ENCODE data around the gene MAP3K19.
A peak's percentile ranks its signal among the peaks of the same experiment; 100 is the strongest.

MAP3K19 gene

DNA sequence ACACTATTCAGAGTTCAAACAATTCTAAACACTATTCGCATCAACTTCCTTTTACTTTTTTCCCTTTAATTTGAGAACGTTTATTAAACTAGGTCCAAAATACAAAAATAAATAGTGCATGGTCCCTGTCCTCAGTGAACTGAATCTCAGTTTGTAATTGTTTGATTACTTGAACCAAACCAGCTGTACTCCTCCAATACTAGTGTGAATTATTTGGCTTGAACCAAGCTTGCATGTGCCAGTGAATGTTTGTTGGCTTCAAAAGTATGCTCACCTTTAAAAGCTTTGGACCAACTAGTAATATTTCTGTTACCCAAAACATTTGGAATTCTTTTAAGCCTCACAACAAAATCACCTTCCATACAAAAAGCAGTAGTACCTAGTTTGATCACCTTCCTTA is 113.1 kb downstream of the MAP3K19 start:
- Histone ChIP-seq H3K9me3 (ENCODE audit: control insufficient read depth, low read length) (no peaks in the 10 kb centered on the region), H3K36me3 (ENCODE audit: control insufficient read depth, insufficient read depth, low read length) (no peaks in the 10 kb centered on the region), H2AFZ (no peak overlapping the region), H3K9ac (no peak overlapping the region), H3K4me3 (ENCODE audit: low read depth, low read length) (peak overlapping the region; percentile 5), H3K79me2 (peaks cover 26% of the 10 kb centered on the region), H3K27ac (no peak overlapping the region), H3K4me1 (peaks cover 19% of the 10 kb centered on the region), H3K27me3 (ENCODE audit: control insufficient read depth, insufficient read depth, low read length) (no peaks in the 10 kb centered on the region), H3K4me2 (ENCODE audit: low read length) (peak overlapping the region; percentile 16)
- TF ChIP-seq, protein P1, sequence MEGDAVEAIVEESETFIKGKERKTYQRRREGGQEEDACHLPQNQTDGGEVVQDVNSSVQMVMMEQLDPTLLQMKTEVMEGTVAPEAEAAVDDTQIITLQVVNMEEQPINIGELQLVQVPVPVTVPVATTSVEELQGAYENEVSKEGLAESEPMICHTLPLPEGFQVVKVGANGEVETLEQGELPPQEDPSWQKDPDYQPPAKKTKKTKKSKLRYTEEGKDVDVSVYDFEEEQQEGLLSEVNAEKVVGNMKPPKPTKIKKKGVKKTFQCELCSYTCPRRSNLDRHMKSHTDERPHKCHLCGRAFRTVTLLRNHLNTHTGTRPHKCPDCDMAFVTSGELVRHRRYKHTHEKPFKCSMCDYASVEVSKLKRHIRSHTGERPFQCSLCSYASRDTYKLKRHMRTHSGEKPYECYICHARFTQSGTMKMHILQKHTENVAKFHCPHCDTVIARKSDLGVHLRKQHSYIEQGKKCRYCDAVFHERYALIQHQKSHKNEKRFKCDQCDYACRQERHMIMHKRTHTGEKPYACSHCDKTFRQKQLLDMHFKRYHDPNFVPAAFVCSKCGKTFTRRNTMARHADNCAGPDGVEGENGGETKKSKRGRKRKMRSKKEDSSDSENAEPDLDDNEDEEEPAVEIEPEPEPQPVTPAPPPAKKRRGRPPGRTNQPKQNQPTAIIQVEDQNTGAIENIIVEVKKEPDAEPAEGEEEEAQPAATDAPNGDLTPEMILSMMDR (IDR thresholded peaks at IDR 0.05), result no peak

- Histone ChIP-seq H3K27ac (no peak overlapping the region), H3K27me3 (ENCODE audit: control insufficient read depth, insufficient read depth, low read length) (no peaks in the 10 kb centered on the region), H3K4me2 (ENCODE audit: low read length) (no peak overlapping the region), H3K4me3 (ENCODE audit: low read depth, low read length) (peak overlapping the region; percentile 18), H3K79me2 (peaks cover 28% of the 10 kb centered on the region), H3K36me3 (ENCODE audit: control insufficient read depth, insufficient read depth, low read length) (no peaks in the 10 kb centered on the region), H2AFZ (no peak overlapping the region), H3K4me1 (peaks cover 19% of the 10 kb centered on the region), H3K9me3 (ENCODE audit: control insufficient read depth, low read length) (no peaks in the 10 kb centered on the region), H3K9ac (no peak overlapping the region)
- TF ChIP-seq, protein P1 (IDR thresholded peaks at IDR 0.05), result no peak
Observed at GRCh38 chr2:134933732-134934131, 113.5 kb downstream of the MAP3K19 start.

DNA sequence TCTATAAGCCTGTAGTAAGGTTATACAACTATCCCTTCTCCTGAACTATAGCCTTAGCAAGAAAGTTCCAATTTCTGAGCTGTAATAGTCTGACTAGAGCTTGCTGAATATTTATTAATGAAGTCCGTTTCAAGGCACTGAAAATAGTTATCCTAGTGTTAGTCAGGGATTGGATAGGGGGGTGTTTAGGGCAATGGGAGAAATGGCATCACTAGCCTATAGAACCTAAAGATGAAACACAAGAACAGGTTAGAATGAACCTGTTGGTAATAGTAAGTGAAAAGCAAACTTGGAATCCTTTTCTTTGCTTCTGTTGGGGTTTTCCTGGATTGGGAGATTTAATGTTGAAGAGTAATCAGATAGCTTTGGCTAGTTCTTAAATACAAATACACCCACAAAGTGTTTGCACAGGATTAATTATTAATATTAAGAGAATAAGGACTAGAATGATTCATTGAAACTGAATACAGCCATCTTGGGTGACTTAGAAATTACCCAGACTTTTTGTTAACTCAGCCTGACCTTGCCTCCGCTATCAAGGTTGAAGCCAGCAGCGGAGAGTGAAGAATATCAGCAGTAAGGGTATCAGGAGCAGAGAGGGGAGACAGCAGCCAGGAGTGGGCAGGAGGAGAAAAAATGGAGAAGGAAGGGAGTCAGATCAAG is 114.3 kb downstream of the MAP3K19 start:
- H3K27ac ChIP-seq, result no peak overlapping the region
- H3K9ac ChIP-seq, result no peak overlapping the region
- no peaks in the 10 kb centered on the region for H3K27me3 ChIP-seq (ENCODE audit: control insufficient read depth, insufficient read depth, low read length)
- H2AFZ ChIP-seq, result no peak overlapping the region
- H3K9me3 ChIP-seq (ENCODE audit: control insufficient read depth, low read length), result no peaks in the 10 kb centered on the region
- H3K4me3 ChIP-seq (ENCODE audit: low read depth, low read length), result peak overlapping the region; percentile 18
- no peaks in the 10 kb centered on the region for H3K36me3 ChIP-seq (ENCODE audit: control insufficient read depth, insufficient read depth, low read length)
- TF ChIP-seq, protein P1 (IDR thresholded peaks at IDR 0.05), result no peak
- peaks cover 35% of the 10 kb centered on the region for H3K79me2 ChIP-seq
- H3K4me1 ChIP-seq, result peaks cover 19% of the 10 kb centered on the region
- H3K4me2 ChIP-seq (ENCODE audit: low read length), result peak overlapping the region; percentile 4

- Histone ChIP-seq H2AFZ (no peak overlapping the region), H3K79me2 (peaks cover 87% of the 10 kb centered on the region), H3K9ac (no peak overlapping the region), H3K36me3 (ENCODE audit: control insufficient read depth, insufficient read depth, low read length) (no peaks in the 10 kb centered on the region), H3K4me2 (ENCODE audit: low read length) (no peak overlapping the region), H3K9me3 (ENCODE audit: control insufficient read depth, low read length) (no peaks in the 10 kb centered on the region), H3K4me1 (peaks cover 16% of the 10 kb centered on the region), H3K4me3 (ENCODE audit: low read depth, low read length) (no peak overlapping the region), H3K27me3 (ENCODE audit: control insufficient read depth, insufficient read depth, low read length) (no peaks in the 10 kb centered on the region), H3K27ac (no peak overlapping the region)
- TF ChIP-seq, protein P1 (IDR thresholded peaks at IDR 0.05), result no peak
Observed at GRCh38 chr2:134927195-134927594, 120.1 kb downstream of the MAP3K19 start.
